HUES64 (cell line): ENCODE data around the gene TPST2.
"Not testable (repeated sequence)": the region's sequence is repeated elsewhere in the genome, so short reads cannot be mapped to it uniquely, and the experiment has no call there.

Experiments
- H3K27ac ChIP-seq: 2 replicates; pipeline ENCODE4 v1.7.0; 2013; ENCODE audit warnings: low read depth, low read length, inconsistent platforms
- H3K27me3 ChIP-seq: 2 replicates; pipeline ENCODE4 v1.6.1; 2013; ENCODE audit warnings: mild to moderate bottlenecking, low read length; ENCODE audit not compliant: insufficient read depth
- H3K36me3 ChIP-seq: 2 replicates; pipeline ENCODE4 v1.6.1; 2013; ENCODE audit warnings: mild to moderate bottlenecking, low read length; ENCODE audit not compliant: insufficient read depth
- H3K4me1 ChIP-seq: 2 replicates; pipeline ENCODE4 v1.6.1; 2013; ENCODE audit warnings: mild to moderate bottlenecking, low read length, moderate library complexity; ENCODE audit not compliant: insufficient read depth
- H3K4me3 ChIP-seq: 2 replicates; pipeline ENCODE4 v1.5.1; 2013; ENCODE audit warnings: mild to moderate bottlenecking, low read length, moderate library complexity
- H3K9ac ChIP-seq: 2 replicates; pipeline ENCODE4 v1.6.1; 2013; ENCODE audit warnings: mild to moderate bottlenecking, low read depth, low read length
- H3K9me3 ChIP-seq: 2 replicates; pipeline ENCODE4 v1.6.1; 2013; ENCODE audit warnings: low read depth, low read length; ENCODE audit not compliant: insufficient read depth
- WGBS: fragments of 150-250, 120-280 bp; methylation state at CpG from one replicate; pipeline ENCODE4 v1.1.7; 2013; ENCODE audit warnings: missing lambda C conversion rate; 5-methylcytosine and 5-hydroxymethylcytosine counted together

TPST2 gene

GRCh38 chr22:26528518-26528917 is 61.4 kb downstream of the TPST2 start:
- H3K27ac ChIP-seq, H3K9ac ChIP-seq, H3K9me3 ChIP-seq, H3K27me3 ChIP-seq, H3K4me1 ChIP-seq, H3K4me3 ChIP-seq: not testable (repeated sequence)
- 96% methylated on average over 9 of the region's 9 CpGs for WGBS
- H3K36me3 ChIP-seq: peaks cover 91% of the 10 kb centered on the region

DNA sequence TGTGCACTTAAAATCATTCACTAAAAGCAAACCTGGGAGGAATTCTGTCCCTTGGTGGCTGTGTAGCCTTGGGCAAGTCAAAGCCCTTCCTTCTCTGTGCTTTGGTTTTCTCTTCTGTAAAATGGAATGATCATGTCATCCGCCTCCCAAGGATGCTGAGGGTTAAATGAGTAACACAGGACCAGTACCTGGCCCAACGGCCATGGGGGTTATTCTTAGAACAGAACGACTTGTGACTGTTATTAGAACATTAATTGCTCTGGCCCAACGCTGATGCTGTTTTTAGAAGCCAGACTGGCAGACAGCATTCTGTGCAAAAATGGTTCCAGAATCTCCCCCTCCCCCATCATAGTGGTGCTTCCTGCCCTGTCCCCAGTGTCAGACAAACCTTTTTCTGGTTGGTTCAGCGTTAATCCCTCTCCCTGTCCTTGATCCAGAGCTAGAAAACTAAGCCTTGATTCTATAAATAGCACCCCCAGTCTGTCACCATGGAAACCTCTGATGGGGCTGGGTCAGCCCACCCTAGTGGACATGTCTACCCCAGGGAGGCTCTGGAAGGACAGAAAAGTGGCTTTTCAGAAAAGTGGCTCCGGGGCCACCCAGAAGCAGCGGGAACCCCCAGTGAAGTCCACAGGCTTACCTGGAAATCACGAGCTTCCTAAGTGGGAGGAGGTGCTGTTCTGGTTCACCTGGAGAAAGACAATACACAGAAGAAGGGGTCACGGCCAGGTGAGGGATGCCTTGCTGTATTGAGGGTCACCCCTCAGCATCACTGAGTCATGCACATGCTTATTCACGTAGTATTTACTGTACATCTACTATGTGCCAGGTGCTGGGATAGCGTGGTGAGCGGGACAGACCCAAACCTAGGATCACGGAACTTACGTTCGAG is 62.1 kb downstream of the TPST2 start:
- Histone ChIP-seq H3K9me3 (no peaks in the 10 kb centered on the region), H3K4me3 (no peak overlapping the region), H3K27me3 (no peaks in the 10 kb centered on the region), H3K27ac (no peak overlapping the region), H3K4me1 (no peaks in the 10 kb centered on the region), H3K36me3 (peaks cover 89% of the 10 kb centered on the region), H3K9ac (no peak overlapping the region)
- 94% methylated on average over 15 of the region's 15 CpGs for WGBS

DNA sequence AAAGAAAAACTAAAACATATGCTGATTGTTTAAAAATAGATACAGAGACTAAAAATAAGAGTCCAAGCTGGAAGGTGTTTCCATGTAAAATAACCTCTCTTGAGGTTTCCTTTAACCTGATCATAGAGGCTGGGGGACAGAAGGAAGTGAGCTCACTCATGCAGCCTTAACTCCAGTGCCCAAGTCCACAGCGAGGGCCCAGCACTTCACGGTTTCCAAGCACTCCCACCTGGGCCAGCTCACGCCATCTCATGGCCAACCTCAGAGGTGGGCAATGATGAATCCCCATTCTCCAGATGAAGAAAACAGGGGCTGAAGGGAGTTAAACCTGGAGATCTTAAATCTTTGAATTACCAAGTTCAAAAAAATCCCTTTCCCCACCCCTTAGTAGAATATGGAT is 62.8 kb downstream of the TPST2 start:
- H3K9ac ChIP-seq: no peak overlapping the region
- no peak overlapping the region for H3K4me3 ChIP-seq
- H3K9me3 ChIP-seq: no peaks in the 10 kb centered on the region
- H3K27ac ChIP-seq: no peak overlapping the region
- H3K36me3 ChIP-seq: peaks cover 82% of the 10 kb centered on the region
- H3K27me3 ChIP-seq: no peaks in the 10 kb centered on the region
- 77% methylated on average over 3 of the region's 3 CpGs for WGBS
- no peaks in the 10 kb centered on the region for H3K4me1 ChIP-seq

- Histone ChIP-seq H3K9me3 (no peaks in the 10 kb centered on the region), H3K27me3 (no peaks in the 10 kb centered on the region), H3K4me1 (no peaks in the 10 kb centered on the region), H3K27ac (no peak overlapping the region), H3K4me3 (no peak overlapping the region), H3K36me3 (peaks cover 71% of the 10 kb centered on the region), H3K9ac (no peak overlapping the region)
- WGBS: 98% methylated on average over 4 of the region's 7 CpGs
Measured at GRCh38 chr22:26525946-26526564, 63.9 kb downstream of the TPST2 start.

- Histone ChIP-seq H3K36me3 (peaks cover 60% of the 10 kb centered on the region), H3K9ac (no peak overlapping the region), H3K27ac (no peak overlapping the region), H3K9me3 (no peaks in the 10 kb centered on the region), H3K4me1 (no peaks in the 10 kb centered on the region), H3K27me3 (no peaks in the 10 kb centered on the region), H3K4me3 (no peak overlapping the region)
- WGBS: 93% methylated on average over 4 of the region's 4 CpGs
Measured at GRCh38 chr22:26524870-26525269, 65.1 kb downstream of the TPST2 start.

- H3K9me3 ChIP-seq: no peaks in the 10 kb centered on the region
- peaks cover 40% of the 10 kb centered on the region for H3K36me3 ChIP-seq
- no peak overlapping the region for H3K9ac ChIP-seq
- no peak overlapping the region for H3K27ac ChIP-seq
- no peaks in the 10 kb centered on the region for H3K27me3 ChIP-seq
- H3K4me1 ChIP-seq: no peaks in the 10 kb centered on the region
- WGBS: 95% methylated on average over 4 of the region's 4 CpGs
- H3K4me3 ChIP-seq: no peak overlapping the region
Measured at GRCh38 chr22:26522592-26522991, 67.3 kb downstream of the TPST2 start.

DNA sequence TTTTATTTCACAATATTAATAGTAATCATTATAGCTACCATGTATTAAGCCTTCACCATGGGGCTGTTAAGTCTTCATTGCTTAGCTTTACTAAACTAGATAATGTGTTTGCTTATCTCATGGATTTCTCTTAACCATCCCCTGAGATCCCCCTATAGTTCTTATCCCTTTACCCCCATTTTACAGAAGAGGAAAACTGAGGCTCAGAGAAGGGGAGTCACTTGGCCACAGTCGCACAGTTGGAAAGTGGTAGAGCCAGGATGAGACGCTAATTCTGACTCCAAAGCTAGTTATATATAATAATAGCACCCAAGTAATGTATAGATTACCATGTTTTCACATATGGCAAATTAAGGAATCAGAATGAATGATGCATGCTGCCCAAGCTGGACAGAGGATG is 67.9 kb downstream of the TPST2 start:
- 80% methylated on average over 1 of the region's 2 CpGs for WGBS
- peaks cover 34% of the 10 kb centered on the region for H3K36me3 ChIP-seq
- H3K27me3 ChIP-seq: no peaks in the 10 kb centered on the region
- H3K27ac ChIP-seq: no peak overlapping the region
- H3K9me3 ChIP-seq: no peaks in the 10 kb centered on the region
- no peak overlapping the region for H3K9ac ChIP-seq
- no peak overlapping the region for H3K4me3 ChIP-seq
- H3K4me1 ChIP-seq: no peaks in the 10 kb centered on the region

DNA sequence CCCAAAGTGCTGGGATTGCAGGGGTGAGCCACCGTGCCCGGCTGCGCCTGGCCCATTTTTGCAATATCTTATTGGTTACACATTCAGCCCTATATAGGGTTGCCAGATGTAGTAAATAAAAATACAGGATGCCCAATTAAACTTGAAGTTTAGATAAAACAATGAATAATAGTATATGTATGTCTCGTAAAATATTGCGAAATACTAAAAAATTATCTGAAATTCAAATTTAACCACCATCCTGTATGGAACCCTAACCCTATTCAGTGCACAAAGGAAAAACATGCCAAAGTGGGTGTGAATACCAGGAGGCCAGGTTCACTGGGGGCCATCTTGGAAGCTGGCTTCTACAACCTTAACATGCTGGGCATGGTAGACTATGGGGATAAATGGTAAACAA is 72.5 kb downstream of the TPST2 start:
- Histone ChIP-seq H3K9me3 (no peaks in the 10 kb centered on the region), H3K4me1 (peaks cover 8% of the 10 kb centered on the region; the same call in 1 of the 2 replicates), H3K27me3 (no peaks in the 10 kb centered on the region), H3K36me3 (no peaks in the 10 kb centered on the region), H3K4me3 (no peak overlapping the region), H3K9ac (no peak overlapping the region), H3K27ac (no peak overlapping the region)
- WGBS: 97% methylated on average over 3 of the region's 5 CpGs

- Histone ChIP-seq H3K9me3 (no peaks in the 10 kb centered on the region), H3K36me3 (no peaks in the 10 kb centered on the region), H3K27me3 (no peaks in the 10 kb centered on the region), H3K4me3 (no peak overlapping the region), H3K9ac (no peak overlapping the region), H3K4me1 (peaks cover 10% of the 10 kb centered on the region; the same call in 1 of the 2 replicates), H3K27ac (no peak overlapping the region)
- 94% methylated on average over 1 of the region's 1 CpG for WGBS
Measured at GRCh38 chr22:26516503-26516902, 73.4 kb downstream of the TPST2 start.

- H3K27ac ChIP-seq: no peak overlapping the region
- H3K36me3 ChIP-seq: no peaks in the 10 kb centered on the region
- H3K4me3 ChIP-seq: no peak overlapping the region
- H3K4me1 ChIP-seq: peaks cover 13% of the 10 kb centered on the region; the same call in 1 of the 2 replicates
- H3K9ac ChIP-seq: no peak overlapping the region
- WGBS: 98% methylated on average over 3 of the region's 3 CpGs
- H3K9me3 ChIP-seq: no peaks in the 10 kb centered on the region
- H3K27me3 ChIP-seq: no peaks in the 10 kb centered on the region
Measured at GRCh38 chr22:26515931-26516330, 74.0 kb downstream of the TPST2 start.

GRCh38 chr22:26514419-26515161 is 75.3 kb downstream of the TPST2 start:
- Histone ChIP-seq H3K36me3 (peaks cover 11% of the 10 kb centered on the region), H3K27ac (no peak overlapping the region), H3K27me3 (no peaks in the 10 kb centered on the region), H3K9ac (no peak overlapping the region), H3K4me1 (peaks cover 13% of the 10 kb centered on the region; the same call in 1 of the 2 replicates), H3K9me3 (no peaks in the 10 kb centered on the region), H3K4me3 (no peak overlapping the region)
- 91% methylated on average over 12 of the region's 12 CpGs for WGBS
